ENCODE data around the gene KANSL1L.
"Not testable (repeated sequence)": the region's sequence is repeated elsewhere in the genome, so short reads cannot be mapped to it uniquely, and the experiment has no call there.

KANSL1L gene, protein sequence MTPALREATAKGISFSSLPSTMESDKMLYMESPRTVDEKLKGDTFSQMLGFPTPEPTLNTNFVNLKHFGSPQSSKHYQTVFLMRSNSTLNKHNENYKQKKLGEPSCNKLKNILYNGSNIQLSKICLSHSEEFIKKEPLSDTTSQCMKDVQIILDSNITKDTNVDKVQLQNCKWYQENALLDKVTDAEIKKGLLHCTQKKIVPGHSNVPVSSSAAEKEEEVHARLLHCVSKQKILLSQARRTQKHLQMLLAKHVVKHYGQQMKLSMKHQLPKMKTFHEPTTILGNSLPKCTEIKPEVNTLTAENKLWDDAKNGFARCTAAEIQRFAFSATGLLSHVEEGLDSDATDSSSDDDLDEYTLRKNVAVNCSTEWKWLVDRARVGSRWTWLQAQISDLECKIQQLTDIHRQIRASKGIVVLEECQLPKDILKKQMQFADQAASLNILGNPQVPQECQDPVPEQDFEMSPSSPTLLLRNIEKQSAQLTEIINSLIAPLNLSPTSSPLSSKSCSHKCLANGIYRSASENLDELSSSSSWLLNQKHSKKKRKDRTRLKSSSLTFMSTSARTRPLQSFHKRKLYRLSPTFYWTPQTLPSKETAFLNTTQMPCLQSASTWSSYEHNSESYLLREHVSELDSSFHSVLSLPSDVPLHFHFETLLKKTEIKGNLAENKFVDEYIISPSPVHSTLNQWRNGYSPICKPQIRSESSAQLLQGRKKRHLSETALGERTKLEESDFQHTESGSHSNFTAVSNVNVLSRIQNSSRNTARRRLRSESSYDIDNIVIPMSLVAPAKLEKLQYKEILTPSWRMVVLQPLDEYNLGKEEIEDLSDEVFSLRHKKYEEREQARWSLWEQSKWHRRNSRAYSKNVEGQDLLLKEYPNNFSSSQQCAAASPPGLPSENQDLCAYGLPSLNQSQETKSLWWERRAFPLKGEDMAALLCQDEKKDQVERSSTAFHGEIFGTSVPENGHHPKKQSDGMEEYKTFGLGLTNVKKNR

DNA sequence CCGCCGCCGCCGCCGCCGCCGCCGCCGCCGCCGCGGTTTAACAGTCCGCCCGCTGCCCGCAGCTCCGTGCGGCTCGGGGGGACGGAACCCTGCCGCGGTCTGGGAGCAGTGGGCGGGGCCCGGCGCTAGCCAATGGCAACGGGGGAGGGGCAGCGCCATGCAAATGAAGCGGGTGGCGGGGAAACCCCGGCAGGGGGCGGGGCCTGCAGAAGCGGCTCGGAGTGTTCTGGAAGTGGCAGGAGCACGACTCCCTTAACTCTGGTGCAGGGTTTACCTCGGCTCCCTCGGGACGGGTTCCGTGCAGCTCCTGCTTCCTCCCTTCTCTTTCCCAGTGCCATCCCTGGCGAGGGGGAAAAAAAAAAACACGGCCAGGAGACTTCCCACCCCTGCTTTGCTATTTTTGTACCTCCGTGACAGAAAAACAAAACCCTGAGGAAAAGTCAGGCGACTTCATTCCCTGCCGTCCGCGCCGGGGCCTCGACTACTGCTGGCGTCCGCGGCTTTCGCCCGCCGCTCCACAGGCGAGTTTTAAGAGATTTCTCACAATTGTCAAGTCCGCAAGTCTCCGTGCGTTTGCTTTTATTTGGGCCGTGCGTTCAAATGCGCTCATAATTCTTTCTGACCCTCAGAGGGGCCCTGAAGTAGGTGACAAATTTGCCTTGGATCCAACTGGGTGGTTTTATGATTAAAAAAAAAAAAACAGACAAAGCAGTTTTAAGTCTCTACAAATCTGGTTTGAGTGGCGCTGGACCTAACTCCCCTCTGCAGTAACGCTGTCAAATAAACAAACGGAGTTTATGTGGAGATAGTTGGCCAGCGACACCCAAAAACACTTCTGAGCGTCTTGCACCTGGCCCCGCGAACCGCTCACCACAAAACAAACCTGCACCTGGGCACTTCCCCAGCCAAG lies at the start of gene KANSL1L:
Gene KANSL1L, minus strand, starts transcription at position 101 of the 910 bp plus-strand sequence. CDS start 16,827 bp downstream, outside the sequence.
- DNase-seq (ENCODE audit: low read depth), result peak; percentile 96

DNA sequence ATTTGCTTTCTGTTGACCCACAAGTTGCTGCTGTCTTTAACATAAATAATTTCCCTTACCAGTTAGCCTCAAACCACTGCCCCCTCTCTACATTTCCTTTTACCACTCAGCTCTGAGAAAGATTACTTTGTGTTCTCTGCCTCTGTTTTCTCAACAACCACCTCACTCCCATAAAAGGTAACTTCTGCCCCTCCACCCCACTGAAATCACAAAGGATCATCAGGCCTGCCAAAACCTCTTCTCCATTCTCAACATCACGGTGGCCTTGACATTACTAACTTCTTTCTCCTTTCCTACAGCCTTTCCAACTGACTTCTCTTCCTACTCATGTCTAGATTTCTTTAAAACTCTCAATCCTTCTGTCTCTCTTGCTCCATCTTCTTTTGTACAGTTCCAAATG lies 43.9 kb upstream of the KANSL1L start:
- no peak for DNase-seq (ENCODE audit: low read depth)

DNA sequence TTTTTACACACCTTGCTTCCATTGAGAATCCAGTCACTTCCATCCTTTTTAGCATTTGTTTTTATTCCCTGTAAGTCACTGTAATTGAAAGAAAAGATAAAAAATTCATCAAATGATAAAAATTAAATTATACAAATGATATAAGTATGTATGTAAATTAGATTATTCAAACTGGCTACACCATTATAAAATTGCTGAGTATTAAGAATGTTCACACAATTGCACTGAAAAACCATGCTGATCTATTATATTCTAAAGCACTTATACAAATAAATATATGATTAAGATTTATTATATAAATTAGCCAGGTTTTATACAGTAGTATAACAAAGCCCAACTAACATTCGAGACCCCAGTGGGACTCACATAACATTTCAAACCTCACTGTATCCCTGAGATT lies 39.0 kb upstream of the KANSL1L start:
- DNase-seq (ENCODE audit: low read depth), result no peak

DNA sequence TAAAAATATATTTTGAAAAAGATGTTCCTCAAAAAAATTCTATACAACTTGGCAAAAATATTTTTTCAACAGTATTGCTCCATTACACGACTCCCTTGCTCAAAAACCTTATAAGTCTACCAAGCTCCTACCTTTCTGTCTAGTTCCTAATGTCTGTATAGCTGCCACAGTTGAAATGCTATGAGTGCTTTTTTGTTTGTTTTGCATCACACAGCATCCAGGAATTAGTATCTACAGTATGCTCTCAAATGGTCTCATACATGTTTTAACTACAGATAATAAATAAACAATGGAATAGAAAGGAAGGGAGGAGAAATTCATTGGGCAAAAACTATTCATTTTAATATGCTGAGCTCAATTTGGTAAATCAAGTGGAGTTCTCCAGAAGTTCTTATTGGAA lies 36.7 kb upstream of the KANSL1L start:
- no peak for DNase-seq (ENCODE audit: low read depth)

DNA sequence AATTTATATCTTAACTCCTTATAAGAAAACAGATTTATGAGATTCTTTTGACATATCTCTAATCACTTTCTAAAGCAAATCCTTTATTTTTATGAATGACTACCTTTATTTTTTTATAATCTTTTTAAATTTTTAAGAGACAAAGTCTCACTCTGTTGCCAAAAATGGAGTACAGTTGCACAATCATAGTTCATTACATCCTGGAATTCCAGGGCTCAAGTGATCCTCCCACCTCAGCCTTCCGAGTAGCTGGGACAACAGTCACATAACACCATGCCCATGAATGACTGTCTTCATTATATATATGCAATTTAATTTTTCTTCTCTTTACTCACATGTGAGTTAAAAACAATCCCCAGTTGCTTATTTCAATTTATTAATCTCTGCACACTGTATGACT lies 32.3 kb upstream of the KANSL1L start:
- no peak for DNase-seq (ENCODE audit: low read depth)

DNA sequence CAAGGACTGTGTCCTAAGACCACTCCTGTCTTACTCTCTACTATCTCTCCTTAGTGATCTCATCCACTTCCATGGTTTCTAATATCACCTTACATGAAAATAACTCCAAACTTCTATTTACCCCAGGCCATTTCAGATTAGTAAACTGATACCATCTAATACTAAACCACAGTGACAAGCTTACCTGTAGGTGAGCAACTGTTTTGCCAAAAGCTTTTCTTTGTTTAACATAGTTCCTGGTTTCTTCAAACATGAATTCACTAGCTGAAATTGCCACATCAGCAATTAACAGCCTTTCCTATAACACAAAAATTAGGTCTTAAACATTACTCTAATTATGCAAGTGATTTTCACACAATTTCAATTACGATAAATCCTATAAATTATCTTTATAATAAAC lies 31.9 kb upstream of the KANSL1L start:
- DNase-seq (ENCODE audit: low read depth), result no peak

DNA sequence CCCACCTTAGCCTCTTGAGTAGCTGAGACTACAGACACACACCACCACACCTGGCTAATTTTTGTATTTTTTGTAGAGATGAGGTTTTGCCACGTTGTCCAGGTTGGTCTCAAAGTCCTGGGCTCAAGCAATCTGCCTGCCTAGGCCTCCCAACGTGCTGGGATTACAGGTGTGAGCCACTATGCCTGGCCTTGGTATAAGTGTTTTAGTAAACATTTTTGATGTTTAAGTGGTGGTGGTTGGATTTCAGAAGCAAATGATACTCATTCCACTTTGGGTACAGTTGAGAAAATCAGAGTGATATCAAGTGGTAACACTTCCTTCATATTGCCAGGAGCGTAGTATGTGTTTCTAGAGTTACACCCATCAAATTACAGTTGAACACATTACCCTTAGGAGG lies 28.6 kb upstream of the KANSL1L start:
- no peak for DNase-seq (ENCODE audit: low read depth)

DNA sequence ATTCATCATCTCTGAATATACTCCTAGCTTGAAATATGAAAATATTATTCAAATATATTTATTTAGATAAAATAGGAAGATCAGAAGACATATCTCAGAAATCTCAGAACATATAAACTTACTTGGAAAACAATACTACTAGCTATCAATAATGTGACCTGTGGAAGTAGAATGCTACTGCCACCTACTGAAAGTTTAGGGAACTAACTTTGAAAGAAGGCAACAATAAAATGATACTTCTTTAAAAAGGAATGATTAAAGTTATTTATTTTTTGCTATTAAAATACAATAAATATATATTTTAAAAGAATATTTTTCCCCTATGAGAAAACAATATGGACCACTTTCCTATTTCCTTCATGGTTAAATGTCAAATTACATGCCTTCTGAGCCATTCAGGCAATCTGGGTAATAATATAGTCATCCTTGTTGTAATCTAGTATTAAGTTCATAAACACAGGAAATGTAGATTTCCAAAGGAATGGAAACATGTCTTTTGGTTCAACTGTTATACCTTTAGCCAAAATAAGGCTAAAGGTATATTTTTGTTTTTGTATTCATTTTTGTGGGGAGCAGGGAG lies 28.1 kb upstream of the KANSL1L start:
- peak; percentile 6 for DNase-seq (ENCODE audit: low read depth)

DNA sequence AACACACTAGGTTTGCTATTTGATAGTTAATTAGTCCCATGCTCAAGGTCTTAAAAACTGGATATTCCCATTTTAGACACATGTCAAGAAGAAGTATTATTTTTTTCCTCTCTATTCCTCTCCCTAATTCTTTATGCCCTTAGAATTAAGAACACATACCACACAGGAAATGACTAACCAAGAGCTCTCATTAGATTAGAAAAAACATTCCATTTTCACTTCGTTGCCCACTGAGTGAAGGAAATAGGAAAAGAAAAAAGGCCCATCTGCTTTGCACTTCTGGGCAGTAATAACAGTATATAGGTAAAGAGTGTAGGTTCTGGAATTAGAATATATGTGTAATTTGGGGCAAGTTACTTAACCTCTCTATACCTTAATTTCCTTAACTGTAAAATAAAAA lies 27.1 kb upstream of the KANSL1L start:
- no peak for DNase-seq (ENCODE audit: low read depth)

DNA sequence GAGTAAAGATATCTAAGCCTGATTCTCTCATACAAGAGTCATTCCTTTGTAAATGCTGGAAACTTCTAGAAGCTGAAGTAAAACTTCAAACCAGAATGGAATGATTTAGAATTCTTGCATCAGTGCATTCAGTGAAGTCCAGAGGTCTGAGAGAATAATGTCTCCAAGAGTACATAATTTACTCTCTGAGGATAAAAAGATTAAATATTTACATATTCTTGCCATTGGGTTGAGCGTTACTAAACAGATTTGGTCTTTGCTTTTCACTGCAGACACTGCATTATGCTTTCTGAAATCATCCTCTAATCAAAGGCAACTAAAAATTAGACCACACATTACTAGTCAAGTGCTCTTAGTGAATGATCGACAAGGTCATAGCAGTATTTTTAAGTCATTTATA lies 26.5 kb upstream of the KANSL1L start:
- no peak for DNase-seq (ENCODE audit: low read depth)

DNA sequence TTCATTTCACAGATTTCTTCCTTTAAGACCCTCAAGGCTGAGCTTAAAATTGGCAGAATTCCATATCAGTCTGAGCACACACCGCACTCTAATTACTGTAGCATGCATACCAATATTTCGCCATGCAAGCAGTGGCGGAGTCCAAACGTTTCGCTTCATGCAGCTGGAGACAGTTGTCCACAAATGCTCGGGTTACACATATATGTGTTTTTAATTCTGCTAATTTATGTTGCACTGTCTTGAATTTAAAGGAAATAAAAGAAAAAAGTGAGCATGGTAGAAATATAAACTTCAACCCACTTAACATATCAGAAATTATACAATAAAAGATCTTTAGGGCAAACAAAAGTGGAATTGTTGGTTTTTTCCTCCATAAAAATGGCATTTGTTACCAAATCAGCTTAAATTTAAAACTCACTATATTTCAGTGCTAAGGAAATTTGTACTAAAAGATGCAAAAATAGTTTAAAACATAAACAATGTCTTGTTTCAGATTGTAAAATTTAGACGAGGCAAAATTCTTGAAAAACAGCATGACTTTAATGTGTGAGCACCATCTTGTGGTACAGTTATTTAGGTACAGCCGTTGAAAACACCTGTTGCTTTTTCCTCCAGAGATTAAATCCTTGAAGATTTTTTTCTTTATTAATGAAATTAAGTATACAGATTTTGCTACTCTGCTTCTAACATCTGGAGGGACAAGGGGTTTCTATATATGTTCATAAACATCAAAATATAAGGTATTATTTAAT lies 24.1 kb upstream of the KANSL1L start:
- peak; percentile 39 for DNase-seq (ENCODE audit: low read depth)

DNA sequence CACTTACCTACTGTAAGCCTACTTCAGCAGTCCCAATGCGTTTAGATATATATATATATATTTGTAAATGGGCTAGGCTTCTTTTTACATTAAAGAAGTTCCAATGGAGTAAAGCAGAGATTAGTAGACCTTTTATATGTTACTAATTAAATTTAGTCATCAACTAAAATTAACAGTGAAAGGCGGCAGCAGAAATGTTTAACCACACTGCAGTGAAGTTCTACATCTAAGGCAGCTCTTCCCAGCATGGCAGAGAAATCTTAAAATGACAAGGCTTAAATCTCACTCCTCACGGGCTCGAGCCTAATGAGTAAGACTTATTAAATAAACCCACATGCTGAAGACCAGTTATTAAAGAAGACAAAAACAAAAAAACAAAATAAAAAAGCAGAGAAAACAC lies 19.1 kb upstream of the KANSL1L start:
- DNase-seq (ENCODE audit: low read depth), result no peak

DNA sequence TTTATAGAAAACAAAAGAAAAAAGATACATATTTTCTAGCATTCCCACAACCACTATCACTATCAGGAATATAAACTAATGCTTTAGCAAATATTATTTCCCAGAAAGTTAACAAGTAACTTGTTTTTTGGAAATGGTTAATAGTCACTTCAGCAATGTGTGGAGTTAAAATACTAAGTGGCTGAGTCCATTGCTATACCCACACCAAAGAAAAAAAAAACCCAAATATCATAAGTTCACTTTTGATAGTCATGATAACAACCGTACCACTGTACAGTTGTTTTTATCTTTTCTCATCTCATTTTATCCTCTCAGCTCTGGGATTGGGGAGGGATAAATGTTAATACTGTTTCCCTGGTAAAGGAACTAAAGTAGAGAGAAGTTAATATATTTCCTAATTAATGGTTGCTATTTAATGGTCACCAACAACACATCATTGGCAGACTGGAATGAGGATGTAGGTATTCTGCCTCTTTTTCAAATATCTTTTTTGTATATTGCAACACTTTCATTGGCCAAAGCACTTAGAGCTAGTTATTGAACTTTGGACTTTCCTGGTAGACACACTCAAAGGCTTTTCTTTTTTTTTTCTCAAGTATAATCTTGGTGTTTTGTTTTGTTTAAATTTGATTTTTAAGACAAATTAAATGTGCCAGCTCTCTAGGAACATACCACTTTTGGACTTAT lies 18.4 kb upstream of the KANSL1L start:
- no peak for DNase-seq (ENCODE audit: low read depth)

DNA sequence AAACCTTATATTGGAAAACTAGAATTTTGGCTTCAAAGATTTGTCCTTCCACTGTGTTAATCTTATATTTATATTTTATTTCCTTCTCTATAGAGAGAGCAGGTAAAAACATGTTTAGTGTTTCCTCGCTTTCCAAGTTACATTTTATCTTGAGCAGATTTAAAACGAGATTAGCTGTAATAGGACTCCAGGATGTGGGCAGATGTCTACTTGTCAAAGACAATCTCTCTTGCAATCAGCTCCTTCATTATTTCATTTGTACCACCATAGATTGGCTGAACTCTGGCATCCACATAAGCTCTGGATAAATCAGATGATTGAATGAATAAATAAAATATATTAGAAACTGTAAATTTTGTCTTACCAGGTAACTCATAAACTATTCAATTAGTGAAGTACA lies 17.5 kb upstream of the KANSL1L start:
- no peak for DNase-seq (ENCODE audit: low read depth)

DNA sequence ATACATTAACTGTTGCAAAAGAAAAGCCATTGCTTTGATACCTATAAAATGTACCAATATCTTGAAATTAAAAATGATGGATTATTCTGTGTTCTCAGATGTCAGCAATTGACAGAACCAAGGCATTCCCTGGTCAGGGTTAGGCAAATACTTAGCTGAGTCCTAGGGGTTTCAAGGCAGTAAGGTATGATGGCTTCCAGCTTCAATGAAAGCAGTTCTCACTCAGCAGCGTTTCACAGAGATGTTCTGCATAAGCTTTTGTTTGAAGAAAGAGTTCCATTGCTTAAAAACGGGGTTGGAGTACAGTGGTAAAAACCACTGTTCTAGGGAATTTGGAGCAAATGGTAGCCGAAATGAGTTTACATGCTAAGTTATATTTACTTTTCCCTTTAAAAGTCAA lies 17.0 kb upstream of the KANSL1L start:
- DNase-seq (ENCODE audit: low read depth), result no peak

DNA sequence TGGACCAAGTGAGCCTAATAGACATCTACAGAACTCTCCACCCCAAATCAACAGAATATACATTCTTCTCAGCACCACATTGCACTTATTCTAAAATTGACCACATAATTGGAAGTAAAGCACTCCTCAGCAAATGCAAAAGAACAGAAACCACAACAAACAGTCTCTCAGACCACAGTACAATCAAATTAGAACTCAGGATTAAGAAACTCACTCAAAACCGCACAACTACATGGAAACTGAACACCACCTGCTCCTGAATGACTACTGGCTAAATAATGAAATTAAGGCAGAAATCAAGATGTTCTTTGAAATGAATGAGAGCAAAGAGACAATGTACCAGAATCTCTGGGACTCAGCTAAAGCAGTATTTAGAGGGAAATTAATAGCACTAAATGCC lies 12.7 kb upstream of the KANSL1L start:
- not testable (repeated sequence) for DNase-seq (ENCODE audit: low read depth)

DNA sequence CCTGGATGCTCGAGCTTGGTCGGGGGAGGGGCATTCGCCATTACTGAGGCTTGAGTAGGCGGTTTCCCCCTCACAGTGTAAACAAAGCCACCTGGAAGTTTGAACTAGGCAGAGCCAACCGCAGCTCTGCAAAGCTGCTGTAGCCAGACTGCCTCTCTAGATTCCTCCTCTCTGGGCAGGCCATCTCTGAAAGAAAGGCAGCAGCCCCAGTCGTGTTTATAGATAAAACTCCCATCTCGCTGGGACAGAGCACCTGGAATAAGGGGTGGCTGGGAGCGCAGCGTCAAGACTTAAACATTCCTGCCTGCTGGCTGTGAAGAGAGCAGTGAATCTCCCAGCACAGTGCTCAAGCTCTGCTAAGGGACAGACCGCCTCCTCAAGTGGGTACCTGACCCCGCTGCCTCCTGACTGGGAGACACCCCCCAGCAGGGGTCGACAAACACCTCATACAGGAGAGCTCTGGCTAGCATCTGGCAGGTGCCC lies 10.4 kb upstream of the KANSL1L start:
- not testable (repeated sequence) for DNase-seq (ENCODE audit: low read depth)

DNA sequence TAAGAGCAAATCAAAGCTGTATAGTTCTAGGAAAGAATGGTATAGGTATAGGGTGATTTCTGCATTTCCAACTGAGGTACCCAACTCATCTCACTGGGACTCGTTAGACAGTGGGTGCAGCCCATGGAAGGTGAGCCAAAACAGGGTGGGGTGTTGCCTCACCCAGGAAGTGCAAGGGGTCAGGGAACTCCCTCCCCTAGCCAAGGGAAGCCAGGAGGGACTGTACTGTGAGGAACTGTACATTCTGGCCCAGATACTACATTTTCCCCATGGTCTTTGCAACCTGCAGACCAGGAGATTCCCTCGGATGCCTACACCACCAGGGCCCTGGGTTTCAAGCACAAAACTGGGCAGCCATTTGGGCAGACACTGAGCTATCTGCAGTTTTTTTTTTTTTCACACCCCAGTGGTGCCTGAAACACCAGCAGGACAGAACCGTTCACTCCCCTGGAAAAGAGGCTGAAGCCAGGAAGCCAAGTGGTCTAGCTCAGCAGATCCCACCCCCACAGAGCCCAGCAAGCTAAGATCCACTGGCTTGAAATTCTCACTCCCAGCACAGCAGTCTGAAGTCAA lies 9.9 kb upstream of the KANSL1L start:
- not testable (repeated sequence) for DNase-seq (ENCODE audit: low read depth)

DNA sequence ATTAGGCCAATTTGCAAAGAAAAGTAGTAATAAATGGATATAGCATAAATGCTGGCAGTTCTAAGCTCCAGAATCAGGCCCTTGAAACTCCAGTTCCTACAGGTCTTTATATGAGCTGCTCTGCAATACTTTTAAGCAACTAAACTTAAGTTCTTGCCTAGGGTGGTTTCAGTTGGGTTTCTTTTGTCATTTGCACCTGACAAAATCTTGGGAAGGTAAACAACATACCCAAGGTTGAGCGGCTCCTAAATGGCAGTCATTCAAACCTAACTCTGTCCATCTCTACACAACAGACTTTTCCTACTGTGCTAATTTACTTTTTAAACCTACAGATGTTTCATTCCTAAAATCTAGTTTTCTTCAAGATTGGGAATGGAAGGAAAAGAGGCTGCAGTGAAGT lies 9.3 kb upstream of the KANSL1L start:
- no peak for DNase-seq (ENCODE audit: low read depth)
